GM23338 (cell line): Measurements from ENCODE around the gene BCKDK. TPM values are rescaled to one million over a fixed set of nuclear protein-coding genes. Genes with fewer than 3 reads are reported as not detected.
A peak's percentile ranks its signal among the peaks of the same experiment; 100 is the strongest.
"Not testable (repeated sequence)": the region's sequence is repeated elsewhere in the genome, so short reads cannot be mapped to it uniquely, and the experiment has no call there.

ENCODE experiments used
- ATAC-seq: fragments of 200-7000 bp; cut with Tn5 transposase; 3 replicates; pipeline ENCODE4 v1.9.1; 2020
- DNase-seq: peaks from one replicate; pipeline ENCODE4 v3.0.0-alpha.2; 2015; ENCODE audit warnings: low spot score
- H2AFZ ChIP-seq: fragments of 200-600 bp; sonication (generic); 2 replicates; pipeline ENCODE4 v1.8.0; 2016; ENCODE audit warnings: antibody characterized with exemption, mild to moderate bottlenecking, moderate library complexity
- H3F3A ChIP-seq: fragments of 200-600 bp; sonication (generic); replicated peaks from 2 replicates; pipeline ENCODE4 v1.8.0; 2017; ENCODE audit warnings: antibody characterized with exemption, mixed run types, low read depth
- H3K27ac ChIP-seq: fragments of 200-600 bp; sonication (generic); 2 replicates; pipeline ENCODE4 v1.6.1; 2016; ENCODE audit warnings: low read depth
- H3K27me3 ChIP-seq: fragments of 200-600 bp; sonication (generic); 2 replicates; pipeline ENCODE4 v1.8.0; 2016; ENCODE audit warnings: mild to moderate bottlenecking, mixed run types, moderate library complexity; ENCODE audit not compliant: insufficient read depth
- H3K36me3 ChIP-seq: fragments of 200-600 bp; sonication (generic); 2 replicates; pipeline ENCODE4 v1.8.0; 2016; ENCODE audit warnings: mild to moderate bottlenecking; ENCODE audit not compliant: insufficient read depth
- H3K4me1 ChIP-seq: fragments of 200-600 bp; sonication (generic); 2 replicates; pipeline ENCODE4 v1.8.0; 2016; ENCODE audit warnings: mild to moderate bottlenecking, moderate library complexity; ENCODE audit not compliant: insufficient read depth
- H3K4me2 ChIP-seq: fragments of 200-600 bp; sonication (generic); 2 replicates; pipeline ENCODE4 v1.7.1; 2017; ENCODE audit warnings: mixed run types
- H3K4me3 ChIP-seq: fragments of 200-600 bp; sonication (generic); 2 replicates; pipeline ENCODE4 v1.6.1; 2016; ENCODE audit warnings: mixed run types
- H3K79me2 ChIP-seq: fragments of 200-600 bp; sonication (generic); replicated peaks from 2 replicates; pipeline ENCODE4 v1.8.0; 2017; ENCODE audit warnings: mild to moderate bottlenecking; ENCODE audit not compliant: insufficient read depth
- H3K9me2 ChIP-seq: fragments of 200-600 bp; sonication (generic); 2 replicates; pipeline ENCODE4 v1.8.0; 2017; ENCODE audit not compliant: insufficient read depth
- H4K20me1 ChIP-seq: fragments of 200-600 bp; sonication (generic); replicated peaks from 2 replicates; pipeline ENCODE4 v1.8.0; 2017; ENCODE audit warnings: mild to moderate bottlenecking; ENCODE audit not compliant: insufficient read depth
- H3K27ac Mint-ChIP-seq: 2 replicates; pipeline ENCODE4 v1.8.0; 2020; ENCODE audit warnings: inconsistent platforms, mild to moderate bottlenecking, moderate library complexity, mixed read lengths
- H3K27me3 Mint-ChIP-seq: 3 replicates; pipeline ENCODE4 v1.8.0; 2022; ENCODE audit warnings: low read depth, mild to moderate bottlenecking, moderate library complexity, mixed read lengths, inconsistent platforms; ENCODE audit not compliant: insufficient read depth, poor library complexity
- H3K36me3 Mint-ChIP-seq: 3 replicates; pipeline ENCODE4 v1.8.0; 2021; ENCODE audit warnings: low read depth, mild to moderate bottlenecking, inconsistent platforms, moderate library complexity, mixed read lengths
- H3K4me1 Mint-ChIP-seq: 3 replicates; pipeline ENCODE4 v1.8.0; 2020; ENCODE audit warnings: mild to moderate bottlenecking, inconsistent platforms, mixed read lengths
- H3K4me3 Mint-ChIP-seq: 3 replicates; pipeline ENCODE4 v1.8.0; 2021; ENCODE audit warnings: moderate library complexity, mild to moderate bottlenecking, inconsistent platforms, mixed read lengths
- H3K9me3 Mint-ChIP-seq: 3 replicates; pipeline ENCODE4 v1.8.0; 2020; ENCODE audit warnings: moderate library complexity, mild to moderate bottlenecking, inconsistent platforms, mixed read lengths
- CREB1 ChIP-seq: fragments of 250-450 bp; sonication (Bioruptor Pico); IDR thresholded peaks from 2 replicates; pipeline ENCODE4 v1.5.0; 2020; ENCODE audit warnings: low read depth, mild to moderate bottlenecking, moderate library complexity
- POLR2AphosphoS5 ChIP-seq: IDR thresholded peaks from 2 replicates; pipeline ENCODE4 v1.6.1; 2016; ENCODE audit warnings: antibody characterized with exemption, low read depth
- STAT1 ChIP-seq: IDR thresholded peaks from one replicate; pipeline ENCODE4 v1.6.1; 2016; ENCODE audit warnings: antibody characterized with exemption; ENCODE audit not compliant: unreplicated experiment
- ZNF114 ChIP-seq: fragments of 250-450 bp; sonication (Bioruptor Pico); IDR thresholded peaks from 2 replicates; pipeline ENCODE4 v1.5.0; 2020; ENCODE audit warnings: mild to moderate bottlenecking, moderate library complexity
- polyA plus RNA-seq: library from polyadenylated mRNA; unstranded; fragments of >200 nt; fragmentation: Nextera tagmentation; extraction: Ambion mirVana; gene quantifications from 2 replicates; pipeline ENCODE4 v1.2.1, GENCODE V29; 2016
- total RNA-seq: library from RNA; depleted of rRNA; stranded (reverse); fragments of >200 nt; shearing (Covaris generic); gene quantifications from 2 replicates; pipeline ENCODE4 v1.2.3, GENCODE V29; 2014
- TF ChIP-seq, protein P1 (sequence below): IDR thresholded peaks from 2 replicates; pipeline ENCODE4 v1.6.1; 2016; ENCODE audit warnings: antibody characterized with exemption
- TF ChIP-seq, protein P2 (sequence below), 2 experiments: fragments of 200-600 bp in 1 of 2; sonication (generic) in 1 of 2; conservative IDR thresholded peaks; 2 replicates each; pipeline versions ENCODE4 v1.5.1 to v1.6.1; 2016 to 2017; ENCODE audit warnings: antibody characterized with exemption in 2 of 2, low read depth in 2 of 2, mild to moderate bottlenecking in 2 of 2, moderate library complexity in 1 of 2

The BCKDK gene
- total and polyA plus RNA-seq, 2 experiments from 2014 or later: 36.1 to 58.9 TPM

DNA sequence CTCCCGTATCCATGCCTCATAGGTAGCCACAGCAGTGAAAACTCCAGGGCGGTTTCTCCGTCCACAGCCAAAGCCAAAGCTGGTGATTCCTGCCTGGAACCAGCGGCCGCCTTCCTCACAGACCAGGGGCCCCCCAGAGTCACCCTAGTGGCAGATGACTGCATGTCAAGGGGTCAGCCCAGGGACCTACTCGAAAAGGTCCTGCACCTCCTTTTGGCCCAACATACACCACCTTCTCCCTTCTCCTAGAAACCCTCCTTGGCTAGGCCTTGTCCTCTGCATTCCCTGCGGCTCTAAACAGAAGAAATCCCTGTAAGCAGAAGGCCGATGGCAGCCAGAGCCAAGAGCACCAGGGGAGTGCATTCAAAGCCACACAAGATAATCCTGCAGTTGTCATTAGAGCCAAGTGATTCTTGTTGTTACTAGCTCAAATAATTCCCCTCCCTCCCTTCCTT lies 35.5 kb downstream of the BCKDK start:
- peak overlapping the region; percentile 37; the same call in 2 of the 3 replicates for H3K4me3 Mint-ChIP-seq
- peaks cover 45% of the 10 kb centered on the region for H3K27me3 ChIP-seq
- no peaks in the 10 kb centered on the region; the same call in 1 of the 2 replicates for H3K36me3 ChIP-seq
- H3K4me2 ChIP-seq: no peak overlapping the region
- no peak for ATAC-seq
- H3K27ac Mint-ChIP-seq: no peak overlapping the region
- H3K4me1 ChIP-seq: peaks cover 21% of the 10 kb centered on the region
- no peak overlapping the region for H3K27ac ChIP-seq
- no peaks in the 10 kb centered on the region; the same call in 2 of the 3 replicates for H3K36me3 Mint-ChIP-seq
- H3K9me3 Mint-ChIP-seq: no peaks in the 10 kb centered on the region; the same call in 2 of the 3 replicates
- TF ChIP-seq, protein P1, sequence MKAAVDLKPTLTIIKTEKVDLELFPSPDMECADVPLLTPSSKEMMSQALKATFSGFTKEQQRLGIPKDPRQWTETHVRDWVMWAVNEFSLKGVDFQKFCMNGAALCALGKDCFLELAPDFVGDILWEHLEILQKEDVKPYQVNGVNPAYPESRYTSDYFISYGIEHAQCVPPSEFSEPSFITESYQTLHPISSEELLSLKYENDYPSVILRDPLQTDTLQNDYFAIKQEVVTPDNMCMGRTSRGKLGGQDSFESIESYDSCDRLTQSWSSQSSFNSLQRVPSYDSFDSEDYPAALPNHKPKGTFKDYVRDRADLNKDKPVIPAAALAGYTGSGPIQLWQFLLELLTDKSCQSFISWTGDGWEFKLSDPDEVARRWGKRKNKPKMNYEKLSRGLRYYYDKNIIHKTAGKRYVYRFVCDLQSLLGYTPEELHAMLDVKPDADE: no peak
- TF ChIP-seq, protein P2, sequence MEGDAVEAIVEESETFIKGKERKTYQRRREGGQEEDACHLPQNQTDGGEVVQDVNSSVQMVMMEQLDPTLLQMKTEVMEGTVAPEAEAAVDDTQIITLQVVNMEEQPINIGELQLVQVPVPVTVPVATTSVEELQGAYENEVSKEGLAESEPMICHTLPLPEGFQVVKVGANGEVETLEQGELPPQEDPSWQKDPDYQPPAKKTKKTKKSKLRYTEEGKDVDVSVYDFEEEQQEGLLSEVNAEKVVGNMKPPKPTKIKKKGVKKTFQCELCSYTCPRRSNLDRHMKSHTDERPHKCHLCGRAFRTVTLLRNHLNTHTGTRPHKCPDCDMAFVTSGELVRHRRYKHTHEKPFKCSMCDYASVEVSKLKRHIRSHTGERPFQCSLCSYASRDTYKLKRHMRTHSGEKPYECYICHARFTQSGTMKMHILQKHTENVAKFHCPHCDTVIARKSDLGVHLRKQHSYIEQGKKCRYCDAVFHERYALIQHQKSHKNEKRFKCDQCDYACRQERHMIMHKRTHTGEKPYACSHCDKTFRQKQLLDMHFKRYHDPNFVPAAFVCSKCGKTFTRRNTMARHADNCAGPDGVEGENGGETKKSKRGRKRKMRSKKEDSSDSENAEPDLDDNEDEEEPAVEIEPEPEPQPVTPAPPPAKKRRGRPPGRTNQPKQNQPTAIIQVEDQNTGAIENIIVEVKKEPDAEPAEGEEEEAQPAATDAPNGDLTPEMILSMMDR (conservative IDR thresholded peaks at IDR 0.05; ENCODE audit: low read depth in 2 of 2): peak; percentile 6 to 27; a peak in 2 of 4 replicates
- peaks cover 31% of the 10 kb centered on the region for H3K4me1 Mint-ChIP-seq
- no peaks in the 10 kb centered on the region for H3K79me2 ChIP-seq
- 0 out of 2 replicates have a peak, but pooled peaks cover 11% of the 10 kb centered on the region for H3F3A ChIP-seq
- no peaks in the 10 kb centered on the region for H3K9me2 ChIP-seq
- H4K20me1 ChIP-seq: no peaks in the 10 kb centered on the region
- H3K27me3 Mint-ChIP-seq: peaks cover 42% of the 10 kb centered on the region
- DNase-seq: peak; percentile 56
- H3K4me3 ChIP-seq: no peak overlapping the region
- H2AFZ ChIP-seq: no peak overlapping the region; the same call in 1 of the 2 replicates

DNA sequence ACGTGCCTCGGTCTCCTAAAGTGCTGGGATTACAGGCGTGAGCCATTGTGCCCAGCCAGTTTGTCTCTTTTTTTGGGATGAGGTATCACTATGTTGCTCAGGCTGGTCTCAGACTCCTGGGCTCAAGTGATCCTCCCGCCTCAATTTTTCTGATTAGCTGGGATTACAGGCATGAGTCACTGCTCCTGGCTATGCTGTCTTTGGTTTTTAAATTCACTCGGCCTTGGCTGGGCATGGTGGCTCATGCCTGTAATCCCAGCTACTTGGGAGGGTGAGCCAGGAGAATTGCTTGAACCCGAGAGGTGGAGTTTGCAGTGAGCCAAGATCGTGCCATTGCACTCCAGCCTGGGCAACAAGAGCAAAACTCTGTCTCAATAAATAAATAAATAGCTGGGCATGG lies 36.2 kb downstream of the BCKDK start:
- H3K36me3 Mint-ChIP-seq, H3K9me3 Mint-ChIP-seq, H3K4me3 ChIP-seq, H4K20me1 ChIP-seq, H3K4me3 Mint-ChIP-seq, H3K9me2 ChIP-seq, H3K36me3 ChIP-seq, H3K4me2 ChIP-seq, H3K79me2 ChIP-seq, H3K27ac ChIP-seq, DNase-seq, H3K27ac Mint-ChIP-seq, H2AFZ ChIP-seq, ATAC-seq: not testable (repeated sequence)
- Mint-ChIP-seq H3K27me3 (peaks cover 41% of the 10 kb centered on the region), H3K4me1 (peaks cover 28% of the 10 kb centered on the region)
- peaks cover 46% of the 10 kb centered on the region for H3K27me3 ChIP-seq
- peaks cover 21% of the 10 kb centered on the region for H3K4me1 ChIP-seq
- 0 out of 2 replicates have a peak, but pooled peaks cover 11% of the 10 kb centered on the region for H3F3A ChIP-seq

DNA sequence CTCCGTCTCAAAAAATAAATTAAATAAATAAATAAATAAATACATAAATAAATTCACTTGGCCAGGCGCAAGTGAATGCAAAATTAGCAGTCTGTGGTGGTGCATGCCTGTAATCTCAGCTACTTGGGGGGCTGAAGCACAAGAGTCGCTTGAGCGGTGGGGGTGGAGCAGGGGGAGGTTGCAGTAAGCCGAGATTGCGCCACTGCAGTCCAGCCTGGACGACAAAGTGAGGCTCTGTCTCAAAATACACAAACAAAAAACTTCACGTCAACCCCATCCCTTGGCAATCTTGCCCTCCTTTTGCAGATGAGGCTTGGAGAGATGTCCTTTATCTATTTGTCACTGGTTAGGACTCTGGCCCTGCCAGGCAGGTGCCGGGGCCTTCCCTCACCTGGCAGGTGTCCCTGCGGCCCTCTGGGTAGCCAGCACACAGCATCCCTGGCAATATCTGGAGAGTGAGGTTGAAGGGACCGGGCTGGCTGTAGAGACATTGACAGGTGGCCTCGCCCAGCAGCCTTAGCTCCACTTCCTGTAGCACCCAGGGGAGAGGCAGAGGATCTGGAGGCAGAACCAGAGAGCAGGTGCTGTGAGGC lies 37.3 kb downstream of the BCKDK start:
- peaks cover 21% of the 10 kb centered on the region for H3K4me1 ChIP-seq
- no peaks in the 10 kb centered on the region; the same call in 1 of the 2 replicates for H3K36me3 ChIP-seq
- no peak for DNase-seq
- no peaks in the 10 kb centered on the region for H3K79me2 ChIP-seq
- H3K9me2 ChIP-seq: no peaks in the 10 kb centered on the region
- no peaks in the 10 kb centered on the region for H4K20me1 ChIP-seq
- H3K27ac ChIP-seq: no peak overlapping the region
- Mint-ChIP-seq H3K4me1 (peaks cover 32% of the 10 kb centered on the region), H3K27me3 (peaks cover 41% of the 10 kb centered on the region), H3K9me3 (no peaks in the 10 kb centered on the region; the same call in 2 of the 3 replicates), H3K36me3 (no peaks in the 10 kb centered on the region; the same call in 2 of the 3 replicates), H3K4me3 (no peak overlapping the region), H3K27ac (no peak overlapping the region)
- H3K4me3 ChIP-seq: no peak overlapping the region
- no peak for ATAC-seq
- H2AFZ ChIP-seq: no peak overlapping the region
- H3K4me2 ChIP-seq: no peak overlapping the region
- 0 out of 2 replicates have a peak, but pooled peaks cover 11% of the 10 kb centered on the region for H3F3A ChIP-seq
- peaks cover 46% of the 10 kb centered on the region for H3K27me3 ChIP-seq
- TF ChIP-seq CREB1 (no peak), STAT1 (no peak), ZNF114 (CRISPR knock-in tag) (no peak), POLR2AphosphoS5 (no peak)
- TF ChIP-seq, protein P2 (conservative IDR thresholded peaks at IDR 0.05; ENCODE audit: low read depth in 2 of 2): no peak
